NCI-H2029 (cell line): ENCODE measurements around the gene NCBP2.
"Not testable (repeated sequence)": the region's sequence is repeated elsewhere in the genome, so short reads cannot be mapped to it uniquely, and the experiment has no call there.

ENCODE experiments used
- DNase-seq: peaks from one replicate; lab custom pipeline; 2025; lab: John Stamatoyannopoulos, UW

Gene NCBP2

GRCh38 chr3:196968233-196969133 lies 26.2 kb upstream of the NCBP2 start, which contains the start of gene PIGZ:
Gene PIGZ (minus strand): TSS chr3:196968833. CDS start chr3:196952031, 16,802 bp downstream.
- DNase-seq, result no peak

GRCh38 chr3:196967412-196968232 lies 25.3 kb upstream of the NCBP2 start:
- no peak for DNase-seq

GRCh38 chr3:196966526-196967401 lies 24.4 kb upstream of the NCBP2 start:
- no peak for DNase-seq

- DNase-seq, result no peak
These were observed 23.5 kb upstream of the NCBP2 start for GRCh38 chr3:196965804-196966173.

GRCh38 chr3:196965112-196965803 lies 22.9 kb upstream of the NCBP2 start:
- no peak for DNase-seq

GRCh38 chr3:196963631-196963953 lies 21.3 kb upstream of the NCBP2 start:
- DNase-seq, result no peak

DNA sequence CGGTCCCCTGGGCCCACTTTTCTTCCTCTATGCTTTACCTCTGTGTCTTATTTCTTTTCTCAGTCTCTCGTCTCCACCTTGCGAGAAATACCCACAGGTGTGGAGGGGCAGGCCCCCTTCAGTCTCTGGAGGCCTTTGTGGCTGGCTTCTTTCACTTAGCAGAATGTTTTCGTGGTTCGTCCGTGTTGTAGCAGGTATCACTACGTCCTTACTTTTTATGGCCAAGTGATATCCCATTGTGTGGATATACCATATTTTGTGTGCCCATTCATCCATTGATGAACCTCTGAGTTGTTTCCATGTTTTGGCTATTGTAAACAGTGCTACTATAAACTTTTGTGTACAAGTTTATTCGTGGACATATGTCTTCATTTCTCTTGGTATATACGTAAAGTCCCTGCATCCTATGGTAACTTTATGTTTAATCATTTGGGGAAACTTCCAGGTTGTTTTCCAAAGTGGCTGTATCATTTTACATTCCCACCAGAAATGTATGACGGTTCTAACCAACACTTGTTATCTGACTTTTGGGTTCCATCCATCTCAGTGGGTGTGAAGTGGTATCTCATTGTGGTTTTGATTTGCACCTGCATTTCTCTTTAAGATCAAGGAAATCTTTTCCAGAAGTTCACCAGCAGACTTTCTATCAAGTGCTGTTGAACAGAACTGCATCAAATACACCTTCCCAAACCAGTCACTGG lies 20.8 kb upstream of the NCBP2 start:
- DNase-seq, result no peak

GRCh38 chr3:196962108-196962929 lies 20.0 kb upstream of the NCBP2 start:
- no peak for DNase-seq

DNA sequence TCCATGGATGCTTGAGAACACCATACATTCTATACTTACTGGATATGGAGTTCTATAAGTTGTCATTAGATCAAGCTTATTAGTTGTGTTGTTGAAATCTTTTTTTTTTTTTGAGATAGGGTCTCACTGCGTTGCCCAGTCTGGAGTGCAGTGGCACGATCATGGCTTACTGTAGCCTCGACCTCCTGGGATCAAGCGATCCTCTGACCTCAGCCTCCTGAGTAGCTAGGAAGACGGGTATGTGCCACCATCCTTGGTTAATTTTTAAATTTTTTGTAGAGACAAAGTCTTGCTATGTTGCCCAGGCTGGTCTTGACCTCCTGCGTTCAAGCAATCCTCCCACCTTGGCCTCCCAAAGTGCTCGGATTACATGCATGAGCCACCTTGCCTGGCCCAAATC lies 12.5 kb upstream of the NCBP2 start:
- DNase-seq, result no peak

- no peak for DNase-seq
These were observed 9.0 kb upstream of the NCBP2 start for GRCh38 chr3:196951371-196951770.

- no peak for DNase-seq
These were observed 7.4 kb upstream of the NCBP2 start for GRCh38 chr3:196949750-196950149.

GRCh38 chr3:196949285-196949619 lies 6.9 kb upstream of the NCBP2 start:
- DNase-seq, result no peak

GRCh38 chr3:196948442-196949284 lies 6.3 kb upstream of the NCBP2 start:
- no peak for DNase-seq

- no peak for DNase-seq
These were observed 5.6 kb upstream of the NCBP2 start for GRCh38 chr3:196947860-196948441.

- no peak for DNase-seq
These were observed 5.0 kb upstream of the NCBP2 start for GRCh38 chr3:196947136-196947859.

DNA sequence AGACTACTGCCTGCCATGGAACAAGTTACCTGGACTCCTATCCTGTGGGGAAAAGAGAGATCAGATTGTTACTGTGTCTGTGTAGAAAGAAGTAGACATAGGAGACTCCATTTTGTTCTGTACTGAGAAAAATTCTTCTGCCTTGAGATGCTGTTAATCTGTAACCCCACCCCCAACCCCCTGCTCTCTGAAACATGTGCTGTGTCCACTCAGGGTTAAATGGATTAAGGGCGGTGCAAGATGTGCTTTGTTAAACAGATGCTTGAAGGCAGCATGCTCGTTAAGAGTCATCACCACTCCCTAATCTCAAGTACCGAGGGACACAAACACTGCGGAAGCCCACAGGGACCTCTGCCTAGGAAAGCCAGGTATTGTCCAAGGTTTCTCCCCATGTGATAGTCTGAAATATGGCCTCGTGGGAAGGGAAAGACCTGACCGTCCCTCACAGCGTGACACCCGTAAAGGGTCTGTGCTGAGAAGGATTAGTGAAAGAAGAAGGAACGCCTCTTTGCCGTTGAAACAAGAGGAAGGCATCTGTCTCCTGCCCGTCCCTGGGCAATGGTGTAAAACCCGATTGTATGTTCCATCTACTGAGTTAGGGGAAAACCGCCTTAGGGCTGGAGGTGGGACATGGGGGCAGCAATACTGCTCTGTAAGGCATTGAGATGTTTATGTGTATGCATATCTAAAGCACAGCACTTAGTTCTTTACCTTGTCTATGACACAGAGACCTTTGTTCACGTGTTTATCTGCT lies 1.9 kb upstream of the NCBP2 start:
- not testable (repeated sequence) for DNase-seq

DNA sequence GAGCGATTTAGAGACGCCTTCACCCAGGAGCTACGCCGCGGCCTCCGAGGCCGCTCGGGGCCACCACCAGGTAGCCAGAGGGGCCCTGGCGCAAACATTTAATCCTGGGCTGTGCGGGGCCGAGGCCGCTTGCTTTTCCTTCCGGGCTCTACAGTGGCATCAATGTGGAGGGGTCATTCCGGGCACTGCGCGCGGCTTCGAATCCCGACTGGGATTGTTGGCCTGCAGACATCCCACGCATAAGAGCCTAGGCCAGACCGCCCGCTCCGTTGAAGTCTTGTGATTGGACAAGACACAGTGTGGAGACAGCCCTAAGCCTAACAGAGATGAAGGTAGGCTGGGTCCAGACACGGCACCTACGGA lies 568 bp upstream of the NCBP2 start:
- DNase-seq, result no peak
